PFSK-1 (cell line): ENCODE measurements around the gene TRAPPC10.
"Not testable (repeated sequence)": the region's sequence is repeated elsewhere in the genome, so short reads cannot be mapped to it uniquely, and the experiment has no call there.

Experiments
- FOXP2 ChIP-seq: optimal IDR thresholded peaks from 2 replicates; pipeline ENCODE3; 2011; ENCODE audit warnings: borderline replicate concordance, control low read depth, inconsistent platforms; ENCODE audit not compliant: insufficient read depth; ENCODE audit errors: extremely low read length, extremely low read depth
- POLR2AphosphoS5 ChIP-seq: IDR thresholded peaks from 2 replicates; pipeline ENCODE4 v1.6.1; 2012; ENCODE audit warnings: low read depth, mild to moderate bottlenecking, control low read depth, low read length, moderate library complexity
- SIN3A ChIP-seq: IDR thresholded peaks from 2 replicates; pipeline ENCODE4 v1.6.1; 2012; ENCODE audit warnings: mild to moderate bottlenecking, low read length, moderate library complexity, borderline replicate concordance; ENCODE audit not compliant: insufficient read depth
- TAF1 ChIP-seq: IDR thresholded peaks from 2 replicates; pipeline ENCODE4 v1.6.1; 2012; ENCODE audit warnings: low read length, control low read depth, borderline replicate concordance; ENCODE audit not compliant: insufficient read depth
- TF ChIP-seq, protein P1 (sequence below), 2 experiments: IDR thresholded peaks; 2 replicates each; pipeline versions ENCODE4 v1.6.1 to v1.8.0; 2011 to 2012; ENCODE audit warnings: low read depth in 2 of 2, low read length in 2 of 2, control low read depth in 1 of 2, inconsistent platforms in 1 of 2, mild to moderate bottlenecking in 1 of 2, moderate library complexity in 1 of 2; ENCODE audit not compliant: insufficient read depth in 1 of 2

The TRAPPC10 gene

DNA sequence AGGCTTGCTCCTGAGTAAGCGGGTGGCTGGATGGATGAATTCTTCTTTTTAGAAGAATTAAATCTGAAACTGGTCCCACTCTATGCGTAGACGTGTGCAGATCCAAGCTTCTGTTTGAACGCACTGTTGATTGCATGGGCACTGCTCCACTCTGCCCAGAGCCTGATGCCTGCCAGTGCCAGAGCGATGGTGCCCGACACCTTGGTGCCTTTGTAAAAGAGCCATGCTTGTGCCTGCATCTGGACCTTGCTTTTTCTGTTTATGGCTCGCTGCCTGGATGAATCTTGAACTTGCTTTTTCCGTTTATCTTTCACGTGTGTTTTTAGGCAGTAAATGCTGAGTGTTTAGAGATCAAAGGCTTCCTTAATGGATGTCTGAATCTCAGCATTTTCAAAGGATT is 80.1 kb downstream of the TRAPPC10 start:
- TF ChIP-seq SIN3A: no peak
- TF ChIP-seq TAF1: no peak
- no peak for TF ChIP-seq FOXP2
- TF ChIP-seq POLR2AphosphoS5: no peak
- TF ChIP-seq, protein P1, sequence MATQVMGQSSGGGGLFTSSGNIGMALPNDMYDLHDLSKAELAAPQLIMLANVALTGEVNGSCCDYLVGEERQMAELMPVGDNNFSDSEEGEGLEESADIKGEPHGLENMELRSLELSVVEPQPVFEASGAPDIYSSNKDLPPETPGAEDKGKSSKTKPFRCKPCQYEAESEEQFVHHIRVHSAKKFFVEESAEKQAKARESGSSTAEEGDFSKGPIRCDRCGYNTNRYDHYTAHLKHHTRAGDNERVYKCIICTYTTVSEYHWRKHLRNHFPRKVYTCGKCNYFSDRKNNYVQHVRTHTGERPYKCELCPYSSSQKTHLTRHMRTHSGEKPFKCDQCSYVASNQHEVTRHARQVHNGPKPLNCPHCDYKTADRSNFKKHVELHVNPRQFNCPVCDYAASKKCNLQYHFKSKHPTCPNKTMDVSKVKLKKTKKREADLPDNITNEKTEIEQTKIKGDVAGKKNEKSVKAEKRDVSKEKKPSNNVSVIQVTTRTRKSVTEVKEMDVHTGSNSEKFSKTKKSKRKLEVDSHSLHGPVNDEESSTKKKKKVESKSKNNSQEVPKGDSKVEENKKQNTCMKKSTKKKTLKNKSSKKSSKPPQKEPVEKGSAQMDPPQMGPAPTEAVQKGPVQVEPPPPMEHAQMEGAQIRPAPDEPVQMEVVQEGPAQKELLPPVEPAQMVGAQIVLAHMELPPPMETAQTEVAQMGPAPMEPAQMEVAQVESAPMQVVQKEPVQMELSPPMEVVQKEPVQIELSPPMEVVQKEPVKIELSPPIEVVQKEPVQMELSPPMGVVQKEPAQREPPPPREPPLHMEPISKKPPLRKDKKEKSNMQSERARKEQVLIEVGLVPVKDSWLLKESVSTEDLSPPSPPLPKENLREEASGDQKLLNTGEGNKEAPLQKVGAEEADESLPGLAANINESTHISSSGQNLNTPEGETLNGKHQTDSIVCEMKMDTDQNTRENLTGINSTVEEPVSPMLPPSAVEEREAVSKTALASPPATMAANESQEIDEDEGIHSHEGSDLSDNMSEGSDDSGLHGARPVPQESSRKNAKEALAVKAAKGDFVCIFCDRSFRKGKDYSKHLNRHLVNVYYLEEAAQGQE (IDR thresholded peaks at IDR 0.05; ENCODE audit: insufficient read depth in 1 of 2, low read depth in 2 of 2, low read length in 2 of 2): no peak

- TF ChIP-seq SIN3A (no peak), TAF1 (no peak)
Observed at GRCh38 chr21:44093761-44094160, 81.7 kb downstream of the TRAPPC10 start.

GRCh38 chr21:44094832-44095231 is 82.7 kb downstream of the TRAPPC10 start:
- no peak for TF ChIP-seq TAF1
- no peak for TF ChIP-seq POLR2AphosphoS5
- no peak for TF ChIP-seq SIN3A
- TF ChIP-seq, protein P1 (IDR thresholded peaks at IDR 0.05; ENCODE audit: insufficient read depth in 1 of 2, low read depth in 2 of 2, low read length in 2 of 2): no peak
- TF ChIP-seq FOXP2: no peak

DNA sequence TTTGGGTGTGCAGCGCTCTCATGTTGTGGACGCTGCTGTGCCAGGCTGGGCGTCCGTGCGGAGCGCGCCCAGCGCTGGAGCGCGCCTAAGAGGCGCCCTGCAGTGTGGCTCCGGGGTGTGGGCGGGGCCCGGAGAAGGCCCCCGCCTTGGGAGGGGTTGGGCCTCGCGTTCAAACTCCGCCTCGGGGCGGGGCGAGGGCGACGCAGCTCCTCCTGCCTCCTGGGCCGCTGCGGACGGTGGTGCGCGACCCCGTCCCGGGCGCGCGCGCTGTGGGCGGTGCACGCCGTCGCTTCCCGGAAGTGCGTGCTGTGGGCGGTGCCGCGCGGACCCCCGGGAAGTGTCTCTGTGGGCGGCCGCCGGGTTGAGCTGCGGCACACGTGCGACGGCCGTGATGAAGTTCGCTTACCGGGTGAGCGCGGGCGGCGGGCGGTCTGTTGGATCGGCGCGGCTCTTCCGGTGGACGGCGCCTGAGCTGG is 95.0 kb downstream of the TRAPPC10 start, which contains the start of gene PWP2:
Gene PWP2, plus strand, starts transcription at position 374 of the 476 bp plus-strand sequence. Its CDS starts 18 bp downstream, at position 392.
- not testable (repeated sequence) for TF ChIP-seq TAF1, SIN3A, POLR2AphosphoS5
